Measurements from ENCODE around the gene KRTAP4-3.

GRCh38 chr17:41178341-41178740, 10.3 kb upstream of the KRTAP4-3 start:
- TF ChIP-seq CTCF (IDR thresholded peaks at IDR 0.05) (no peak), POLR2A (IDR thresholded peaks at IDR 0.05) (no peak), POLR2AphosphoS5 (IDR thresholded peaks at IDR 0.05) (no peak)

Data from gastroesophageal sphincter (tissue), 3 donors.